B cell (primary cell): Measurements from ENCODE around the gene EBPL.

Source experiments
- EZH2 ChIP-seq: IDR thresholded peaks from 2 replicates; pipeline ENCODE4 v1.6.1; 2012; ENCODE audit warnings: borderline replicate concordance, low read depth, mild to moderate bottlenecking, moderate library complexity, low read length; ENCODE audit not compliant: insufficient read depth, poor library complexity, severe bottlenecking
- TF ChIP-seq, protein P1 (sequence below): fragments of 200-600 bp; IDR thresholded peaks from one replicate; pipeline ENCODE4 v1.8.0; 2022; ENCODE audit warnings: antibody characterized with exemption, mild to moderate bottlenecking

DNA sequence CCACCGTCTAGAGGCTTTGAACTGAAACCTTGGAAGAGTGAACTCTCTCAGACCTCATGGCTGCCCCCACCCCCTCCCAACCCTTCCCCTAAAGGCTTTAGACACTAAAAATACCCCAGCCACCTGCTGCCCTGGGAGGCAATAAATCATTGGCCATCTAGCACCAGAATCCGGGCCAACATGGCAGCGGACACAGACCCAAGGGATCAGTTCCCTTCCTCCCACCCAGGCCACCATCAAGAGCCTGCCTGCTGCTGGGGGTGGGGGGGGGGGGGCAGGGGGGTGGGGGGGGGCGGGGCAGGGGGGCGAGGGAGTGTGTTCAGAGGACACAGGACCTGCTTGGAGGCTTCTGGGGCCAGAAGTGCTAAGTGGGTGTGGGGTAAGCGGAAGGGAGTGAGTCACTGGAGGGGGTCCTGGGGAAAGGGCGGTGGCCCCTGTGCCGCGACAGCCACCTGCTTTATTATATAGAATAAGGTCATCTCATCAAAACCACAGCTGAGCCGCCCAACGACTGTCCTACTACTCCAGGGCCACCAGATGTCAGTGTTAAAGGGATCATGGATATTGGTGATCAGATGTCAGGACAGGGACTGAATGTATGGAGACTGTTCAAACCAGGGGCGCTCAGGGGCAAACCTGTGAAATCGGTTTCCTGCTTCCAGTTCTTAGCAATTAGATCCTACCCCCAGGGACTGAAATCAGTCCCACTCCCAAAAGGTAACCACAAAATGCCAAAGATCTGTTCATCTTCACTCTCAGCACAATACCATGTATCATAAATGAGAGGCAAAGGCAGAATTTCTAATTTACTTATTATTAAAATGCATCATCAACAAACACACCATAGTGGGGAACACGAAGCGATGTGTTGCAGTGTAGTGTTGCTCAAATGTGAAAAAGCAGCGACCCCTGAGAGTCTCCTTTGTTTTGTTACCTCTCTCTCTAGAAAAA is 38.7 kb downstream of the EBPL start:
- TF ChIP-seq, protein P1, sequence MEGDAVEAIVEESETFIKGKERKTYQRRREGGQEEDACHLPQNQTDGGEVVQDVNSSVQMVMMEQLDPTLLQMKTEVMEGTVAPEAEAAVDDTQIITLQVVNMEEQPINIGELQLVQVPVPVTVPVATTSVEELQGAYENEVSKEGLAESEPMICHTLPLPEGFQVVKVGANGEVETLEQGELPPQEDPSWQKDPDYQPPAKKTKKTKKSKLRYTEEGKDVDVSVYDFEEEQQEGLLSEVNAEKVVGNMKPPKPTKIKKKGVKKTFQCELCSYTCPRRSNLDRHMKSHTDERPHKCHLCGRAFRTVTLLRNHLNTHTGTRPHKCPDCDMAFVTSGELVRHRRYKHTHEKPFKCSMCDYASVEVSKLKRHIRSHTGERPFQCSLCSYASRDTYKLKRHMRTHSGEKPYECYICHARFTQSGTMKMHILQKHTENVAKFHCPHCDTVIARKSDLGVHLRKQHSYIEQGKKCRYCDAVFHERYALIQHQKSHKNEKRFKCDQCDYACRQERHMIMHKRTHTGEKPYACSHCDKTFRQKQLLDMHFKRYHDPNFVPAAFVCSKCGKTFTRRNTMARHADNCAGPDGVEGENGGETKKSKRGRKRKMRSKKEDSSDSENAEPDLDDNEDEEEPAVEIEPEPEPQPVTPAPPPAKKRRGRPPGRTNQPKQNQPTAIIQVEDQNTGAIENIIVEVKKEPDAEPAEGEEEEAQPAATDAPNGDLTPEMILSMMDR: peak; percentile 47
- TF ChIP-seq EZH2: no peak
